Fibroblast of lung (primary cell): ENCODE data around the gene ANO3. TPM values are rescaled to one million over a fixed set of nuclear protein-coding genes. Genes with fewer than 3 reads are reported as not detected.

Experiments
- DNase-seq, 2 donors: peaks; one replicate each; pipeline versions ENCODE4 v3.0.0 to v3.0.0-alpha.2; 2010; ENCODE audit warnings: low read depth in 2 of 2
- H2AFZ ChIP-seq: 2 replicates; pipeline ENCODE4 v1.5.1; 2012; ENCODE audit warnings: low read length, control low read depth, inconsistent platforms
- H3K27ac ChIP-seq: 2 replicates; pipeline ENCODE4 v1.5.1; 2011; ENCODE audit warnings: low read length, control low read depth; ENCODE audit not compliant: insufficient read depth
- H3K27me3 ChIP-seq: 2 replicates; pipeline ENCODE4 v1.5.1; 2011; ENCODE audit warnings: mild to moderate bottlenecking, low read length; ENCODE audit not compliant: control insufficient read depth, insufficient read depth
- H3K36me3 ChIP-seq: 2 replicates; pipeline ENCODE4 v1.5.1; 2011; ENCODE audit warnings: low read length; ENCODE audit not compliant: control insufficient read depth, insufficient read depth
- H3K4me1 ChIP-seq: 2 replicates; pipeline ENCODE4 v1.5.1; 2011; ENCODE audit warnings: low read length; ENCODE audit not compliant: control insufficient read depth, insufficient read depth; ENCODE audit errors: extremely low read depth
- H3K4me2 ChIP-seq: 2 replicates; pipeline ENCODE4 v1.5.1; 2011; ENCODE audit warnings: low read length, control low read depth; ENCODE audit not compliant: insufficient read depth; ENCODE audit errors: extremely low read depth
- H3K4me3 ChIP-seq, 4 experiments: fragments of 200-600 bp in 1 of 4; sonication (generic) in 1 of 4; replicated peaks in 1 of 4; 2 replicates each; pipeline ENCODE4 v1.5.1; 2011 to 2016; ENCODE audit warnings: low read length in 4 of 4, low read depth in 3 of 4, mild to moderate bottlenecking in 3 of 4, control low read depth in 2 of 4, inconsistent platforms in 1 of 4, mixed read lengths in 1 of 4; ENCODE audit not compliant: insufficient read depth in 1 of 4; ENCODE audit errors: control extremely low read depth in 1 of 4
- H3K79me2 ChIP-seq: 2 replicates; pipeline ENCODE4 v1.5.1; 2012; ENCODE audit warnings: mild to moderate bottlenecking, low read length, inconsistent platforms; ENCODE audit not compliant: control insufficient read depth, insufficient read depth
- H3K9ac ChIP-seq: 2 replicates; pipeline ENCODE4 v1.5.1; 2011; ENCODE audit warnings: mild to moderate bottlenecking, low read length, control low read depth; ENCODE audit not compliant: insufficient read depth
- H3K9me3 ChIP-seq: 2 replicates; pipeline ENCODE4 v1.5.1; 2012; ENCODE audit warnings: low read depth, low read length; ENCODE audit not compliant: control insufficient read depth, insufficient read depth
- H4K20me1 ChIP-seq: 2 replicates; pipeline ENCODE4 v1.5.1; 2011; ENCODE audit warnings: low read length; ENCODE audit not compliant: control insufficient read depth, insufficient read depth; ENCODE audit errors: extremely low read depth
- EZH2 ChIP-seq: IDR thresholded peaks from 2 replicates; pipeline ENCODE4 v1.5.1; 2012; ENCODE audit warnings: low read length, control low read depth, mild to moderate bottlenecking; ENCODE audit errors: missing control alignments
- polyA plus RNA-seq, 2 donors: library from polyadenylated mRNA; depleted of rRNA in 1 of 2; stranded (reverse) in 1 of 2; unstranded in 1 of 2; fragments of >200 nt; gene quantifications; 2 replicates each; pipeline ENCODE4 v1.2.1, GENCODE V29; 2011 to 2012; ENCODE audit warnings: missing spikeins in 1 of 2
- total RNA-seq: library from RNA; depleted of rRNA; stranded (reverse); fragments of >200 nt; gene quantifications from 2 replicates; pipeline ENCODE4 v1.2.1, GENCODE V29; 2014
- TF ChIP-seq, protein P1 (sequence below), 2 donors: IDR thresholded peaks in 1 of 2; conservative IDR thresholded peaks in 1 of 2; 1 replicate in 1 of 2; 2 replicates in 1 of 2; pipeline ENCODE4 v1.5.1; 2011 to 2012; ENCODE audit warnings: low read length in 2 of 2, control low read depth in 1 of 2, inconsistent platforms in 1 of 2, low read depth in 1 of 2, mild to moderate bottlenecking in 1 of 2

The ANO3 gene
- total and polyA plus RNA-seq, 2 donors (not counting 1 experiment from before 2014, with no cell fraction given): 2.2 to 5.1 TPM

DNA sequence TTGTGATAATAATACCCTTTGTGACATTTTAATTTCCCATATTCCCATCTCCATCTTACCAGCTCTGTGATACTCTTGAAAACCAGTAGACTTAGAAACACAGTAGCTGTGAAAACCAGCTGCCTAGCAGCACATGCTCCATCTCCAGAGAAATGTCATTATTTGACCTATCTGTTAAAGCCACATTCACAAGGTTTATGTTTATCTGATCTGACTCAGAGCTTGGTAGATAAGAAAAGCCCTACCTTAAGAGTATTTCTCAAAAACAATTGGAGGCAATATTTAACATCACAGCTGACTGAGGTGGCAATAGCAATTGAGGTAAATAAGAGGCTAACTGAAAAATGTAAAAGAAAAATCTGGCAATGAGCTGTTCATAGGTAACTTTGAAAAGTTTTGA is 8.1 kb upstream of the ANO3 start:
- Histone ChIP-seq H3K36me3 (no peaks in the 10 kb centered on the region), H3K4me1 (no peaks in the 10 kb centered on the region), H3K27ac (no peak overlapping the region), H3K4me2 (no peak overlapping the region), H3K9me3 (no peaks in the 10 kb centered on the region), H3K79me2 (no peaks in the 10 kb centered on the region), H3K9ac (no peak overlapping the region), H3K4me3 (no peak overlapping the region), H4K20me1 (no peaks in the 10 kb centered on the region), H2AFZ (no peak overlapping the region), H3K27me3 (no peaks in the 10 kb centered on the region)
- TF ChIP-seq EZH2: no peak
- TF ChIP-seq, protein P1, sequence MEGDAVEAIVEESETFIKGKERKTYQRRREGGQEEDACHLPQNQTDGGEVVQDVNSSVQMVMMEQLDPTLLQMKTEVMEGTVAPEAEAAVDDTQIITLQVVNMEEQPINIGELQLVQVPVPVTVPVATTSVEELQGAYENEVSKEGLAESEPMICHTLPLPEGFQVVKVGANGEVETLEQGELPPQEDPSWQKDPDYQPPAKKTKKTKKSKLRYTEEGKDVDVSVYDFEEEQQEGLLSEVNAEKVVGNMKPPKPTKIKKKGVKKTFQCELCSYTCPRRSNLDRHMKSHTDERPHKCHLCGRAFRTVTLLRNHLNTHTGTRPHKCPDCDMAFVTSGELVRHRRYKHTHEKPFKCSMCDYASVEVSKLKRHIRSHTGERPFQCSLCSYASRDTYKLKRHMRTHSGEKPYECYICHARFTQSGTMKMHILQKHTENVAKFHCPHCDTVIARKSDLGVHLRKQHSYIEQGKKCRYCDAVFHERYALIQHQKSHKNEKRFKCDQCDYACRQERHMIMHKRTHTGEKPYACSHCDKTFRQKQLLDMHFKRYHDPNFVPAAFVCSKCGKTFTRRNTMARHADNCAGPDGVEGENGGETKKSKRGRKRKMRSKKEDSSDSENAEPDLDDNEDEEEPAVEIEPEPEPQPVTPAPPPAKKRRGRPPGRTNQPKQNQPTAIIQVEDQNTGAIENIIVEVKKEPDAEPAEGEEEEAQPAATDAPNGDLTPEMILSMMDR (conservative IDR thresholded peaks at IDR 0.05 in 1 of 2, IDR thresholded peaks at IDR 0.05 in 1 of 2; ENCODE audit: low read depth in 1 of 2, low read length in 2 of 2): no peak
- DNase-seq: peak in 1 of 2 donors; percentile 1

DNA sequence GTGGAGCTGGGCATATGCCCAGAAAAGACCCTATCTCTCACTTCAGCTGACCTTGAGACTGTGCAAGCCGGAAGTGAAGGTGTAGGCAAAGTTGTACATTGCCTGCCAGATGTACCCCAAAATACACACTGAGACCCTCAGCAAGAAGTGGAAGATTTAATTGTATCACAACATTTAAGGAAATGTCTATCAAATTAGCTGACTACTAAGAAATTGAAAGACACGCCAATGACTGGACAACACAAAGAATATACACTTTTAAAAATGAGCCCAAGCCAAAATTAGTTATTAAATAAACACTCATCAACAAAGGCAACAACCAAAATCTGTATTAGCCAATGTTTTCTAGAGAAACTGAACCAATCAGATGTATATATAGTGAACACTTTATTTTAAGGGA is 7.7 kb upstream of the ANO3 start:
- Histone ChIP-seq H2AFZ (no peak overlapping the region), H3K9me3 (no peaks in the 10 kb centered on the region), H3K4me3 (no peak overlapping the region), H3K4me1 (no peaks in the 10 kb centered on the region), H3K27me3 (no peaks in the 10 kb centered on the region), H3K9ac (no peak overlapping the region), H3K36me3 (no peaks in the 10 kb centered on the region), H4K20me1 (no peaks in the 10 kb centered on the region), H3K27ac (no peak overlapping the region), H3K79me2 (no peaks in the 10 kb centered on the region), H3K4me2 (no peak overlapping the region)
- TF ChIP-seq, protein P1 (conservative IDR thresholded peaks at IDR 0.05 in 1 of 2, IDR thresholded peaks at IDR 0.05 in 1 of 2; ENCODE audit: low read depth in 1 of 2, low read length in 2 of 2): no peak
- no peak for TF ChIP-seq EZH2
- no peak for DNase-seq

DNA sequence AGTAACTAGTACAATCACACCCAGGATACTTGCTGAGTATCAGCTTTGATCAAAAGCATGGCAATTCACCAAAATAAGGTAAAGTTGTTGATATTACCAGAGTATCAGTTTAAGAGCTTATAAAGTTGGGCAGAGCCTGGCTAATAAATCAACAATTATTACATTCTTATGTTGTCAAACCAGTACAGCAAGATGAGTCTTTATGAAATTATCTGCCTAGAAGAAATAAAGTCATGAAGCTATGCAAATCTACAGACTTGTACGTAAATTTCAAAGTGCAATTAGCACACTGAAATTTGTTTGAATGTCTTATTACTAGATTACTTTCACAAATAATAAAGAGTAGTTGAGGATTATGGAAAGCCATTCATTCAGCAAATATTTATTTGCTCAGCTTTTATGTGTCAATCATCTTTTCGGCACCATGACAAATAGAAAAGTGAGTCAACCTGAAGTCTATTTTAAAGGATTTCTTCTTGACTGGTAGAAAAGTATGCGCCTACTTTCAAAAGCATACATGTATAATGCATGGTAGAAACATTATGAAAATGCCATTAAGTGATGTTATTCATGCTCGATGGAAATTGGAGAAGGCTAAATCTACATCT is 5.0 kb upstream of the ANO3 start:
- no peaks in the 10 kb centered on the region for H3K4me1 ChIP-seq
- H3K4me2 ChIP-seq: no peak overlapping the region
- H3K27ac ChIP-seq: no peak overlapping the region
- peaks cover 2% of the 10 kb centered on the region for H3K27me3 ChIP-seq
- no peak overlapping the region for H2AFZ ChIP-seq
- no peaks in the 10 kb centered on the region for H3K36me3 ChIP-seq
- DNase-seq: no peak
- no peaks in the 10 kb centered on the region for H3K79me2 ChIP-seq
- no peaks in the 10 kb centered on the region for H4K20me1 ChIP-seq
- TF ChIP-seq, protein P1 (conservative IDR thresholded peaks at IDR 0.05 in 1 of 2, IDR thresholded peaks at IDR 0.05 in 1 of 2; ENCODE audit: low read depth in 1 of 2, low read length in 2 of 2): no peak
- TF ChIP-seq EZH2: no peak
- no peak overlapping the region for H3K9ac ChIP-seq
- no peaks in the 10 kb centered on the region for H3K9me3 ChIP-seq
- H3K4me3 ChIP-seq: no peak overlapping the region
